Natural killer cell (primary cell): ENCODE results near the gene UNC119B. TPM values are rescaled to one million over a fixed set of nuclear protein-coding genes. Genes with fewer than 3 reads are reported as not detected.

Experiments used
- ATAC-seq, 3 donors: fragments of 150-1000 bp in 2 of 3; fragments of 200-7000 bp in 1 of 3; cut with Tn5 transposase; 1 replicate in 1 of 3; 2 replicates in 2 of 3; pipeline ENCODE4 v1.10.0; 2021; ENCODE audit warnings: mild to moderate bottlenecking in 2 of 3, moderate library complexity in 2 of 3
- DNase-seq, 2 donors: peaks; one replicate each; pipeline versions ENCODE4 v3.0.0 to v3.0.0-alpha.2; 2013 to 2021; ENCODE audit warnings: mixed read lengths in 1 of 2
- H3K27ac ChIP-seq: one replicate; pipeline ENCODE4 v1.5.1; 2013; ENCODE audit warnings: mild to moderate bottlenecking, low read length
- H3K27me3 ChIP-seq: one replicate; pipeline ENCODE4 v1.6.1; 2013; ENCODE audit warnings: low read length; ENCODE audit not compliant: control insufficient read depth, insufficient read depth
- H3K36me3 ChIP-seq: one replicate; pipeline ENCODE4 v1.6.1; 2013; ENCODE audit warnings: low read length; ENCODE audit not compliant: control insufficient read depth, insufficient read depth
- H3K4me1 ChIP-seq: one replicate; pipeline ENCODE4 v1.6.1; 2013; ENCODE audit warnings: low read length; ENCODE audit not compliant: control insufficient read depth, insufficient read depth
- H3K4me3 ChIP-seq: one replicate; pipeline ENCODE4 v1.5.1; 2013; ENCODE audit warnings: low read length
- H3K9me3 ChIP-seq: one replicate; pipeline ENCODE4 v1.6.1; 2013; ENCODE audit warnings: low read length; ENCODE audit not compliant: control insufficient read depth, insufficient read depth
- H3K27ac Mint-ChIP-seq, 2 donors: one replicate each; pipeline ENCODE4 v1.8.0; 2022; ENCODE audit warnings: mild to moderate bottlenecking in 2 of 2, mixed read lengths in 2 of 2, moderate library complexity in 1 of 2
- H3K27me3 Mint-ChIP-seq, 2 donors: one replicate each; pipeline ENCODE4 v1.8.0; 2022; ENCODE audit warnings: low read depth in 2 of 2, mixed read lengths in 2 of 2
- H3K36me3 Mint-ChIP-seq: one replicate; pipeline ENCODE4 v1.8.0; 2022; ENCODE audit warnings: mixed read lengths
- H3K4me1 Mint-ChIP-seq, 2 donors: one replicate each; pipeline ENCODE4 v1.8.0; 2022; ENCODE audit warnings: mixed read lengths in 2 of 2
- H3K4me3 Mint-ChIP-seq: one replicate; pipeline ENCODE4 v1.8.0; 2022; ENCODE audit warnings: mild to moderate bottlenecking, moderate library complexity, mixed read lengths
- H3K9me3 Mint-ChIP-seq, 2 donors: one replicate each; pipeline ENCODE4 v1.8.0; 2022; ENCODE audit warnings: mixed read lengths in 2 of 2
- CTCF ChIP-seq: fragments of 200-600 bp; IDR thresholded peaks from one replicate; pipeline ENCODE4 v1.8.0; 2022; ENCODE audit warnings: antibody characterized with exemption
- WGBS: methylation state at CpG from one replicate; pipeline ENCODE4 v1.1.7; 2013; ENCODE audit warnings: missing lambda C conversion rate; ENCODE audit not compliant: insufficient coverage; 5-methylcytosine and 5-hydroxymethylcytosine counted together
- intact Hi-C: fragments of 100-400 bp; cut with micrococcal nuclease; formaldehyde crosslinking; loops from one replicate; pipeline ENCODE4 v1.14.2; 2022
- total RNA-seq, 4 donors: library from RNA; stranded (reverse); fragments of 120-200 nt in 1 of 4; gene quantifications; one replicate each; pipeline versions ENCODE4 v1.2.3 to v1.2.4, GENCODE V29; 2013 to 2022

UNC119B gene
- total RNA-seq, 3 donors from 2014 or later (not counting 1 experiment from before 2014, with no cell fraction given) = 10.7 to 11.6 (median 11.6) TPM

- Mint-ChIP-seq H3K27ac (no peak overlapping the region), H3K27me3 (no peaks in the 10 kb centered on the region), H3K4me1 (peaks cover 45 to 47% of the 10 kb centered on the region in 2 donors), H3K36me3 (no peaks in the 10 kb centered on the region), H3K4me3 (no peak overlapping the region), H3K9me3 (no peaks in the 10 kb centered on the region)
- DNase-seq (no peak), ATAC-seq (no peak)
- no peaks in the 10 kb centered on the region for H3K27me3 ChIP-seq
- peaks cover 37% of the 10 kb centered on the region for H3K36me3 ChIP-seq
- H3K4me1 ChIP-seq = peaks cover 26% of the 10 kb centered on the region
- TF ChIP-seq CTCF = no peak
- H3K4me3 ChIP-seq = no peak overlapping the region
- 94% methylated on average over 9 of the region's 11 CpGs for WGBS
- H3K27ac ChIP-seq = no peak overlapping the region
- intact Hi-C loops = no loop called here
- H3K9me3 ChIP-seq = no peaks in the 10 kb centered on the region
Observed at GRCh38 chr12:120692524-120693033, 17.7 kb upstream of the UNC119B start.

GRCh38 chr12:120693848-120694247 is 16.4 kb upstream of the UNC119B start:
- Histone ChIP-seq H3K36me3 (peaks cover 47% of the 10 kb centered on the region), H3K9me3 (no peaks in the 10 kb centered on the region), H3K27ac (no peak overlapping the region), H3K4me1 (peaks cover 13% of the 10 kb centered on the region), H3K4me3 (no peak overlapping the region), H3K27me3 (no peaks in the 10 kb centered on the region)
- Mint-ChIP-seq H3K4me3 (no peak overlapping the region), H3K27me3 (no peaks in the 10 kb centered on the region), H3K36me3 (no peaks in the 10 kb centered on the region), H3K4me1 (peaks cover 32 to 34% of the 10 kb centered on the region in 2 donors), H3K27ac (no peak overlapping the region), H3K9me3 (no peaks in the 10 kb centered on the region)
- intact Hi-C loops = no loop called here
- ATAC-seq = no peak
- no peak for TF ChIP-seq CTCF
- no peak for DNase-seq
- WGBS = 97% methylated on average over 4 of the region's 4 CpGs

GRCh38 chr12:120696626-120697025 is 13.6 kb upstream of the UNC119B start:
- H3K36me3 Mint-ChIP-seq = no peaks in the 10 kb centered on the region

More at GRCh38 chr12:120696626-120697025, 13.6 kb upstream of the UNC119B start:
- Mint-ChIP-seq H3K27me3 (no peaks in the 10 kb centered on the region), H3K4me3 (no peak overlapping the region), H3K9me3 (no peaks in the 10 kb centered on the region), H3K27ac (no peak overlapping the region), H3K4me1 (peaks cover 10 to 15% of the 10 kb centered on the region in 2 donors)
- Histone ChIP-seq H3K4me1 (peaks cover 3% of the 10 kb centered on the region), H3K27me3 (no peaks in the 10 kb centered on the region), H3K9me3 (no peaks in the 10 kb centered on the region), H3K27ac (no peak overlapping the region), H3K36me3 (peaks cover 72% of the 10 kb centered on the region), H3K4me3 (no peak overlapping the region)
- intact Hi-C loops = no loop called here
- ATAC-seq = no peak
- 93% methylated on average over 6 of the region's 6 CpGs for WGBS
- TF ChIP-seq CTCF = no peak
- DNase-seq = no peak
